Activated naive CD8-positive, alpha-beta T cell treated with anti-CD3 and anti-CD28 coated beads, Interleukin-2, amount 10 ng/mL, durations not matched to agents 7 days and 5 days (primary cell): Measurements from ENCODE around the gene C3orf20. TPM values are rescaled to one million over a fixed set of nuclear protein-coding genes. Genes with fewer than 3 reads are reported as not detected.
"Not testable (repeated sequence)": the region's sequence is repeated elsewhere in the genome, so short reads cannot be mapped to it uniquely, and the experiment has no call there.

ENCODE experiments used
- ATAC-seq: fragments of 150-1000 bp; cut with Tn5 transposase; one replicate; pipeline ENCODE4 v1.10.0; 2021; ENCODE audit warnings: low read depth, moderate library complexity
- POLR2A ChIA-PET: fragments of 350-600 bp; sonication (Branson Sonifier 250); formaldehyde crosslinking; loops from one replicate; lab custom pipeline; 2021; ENCODE audit warnings: antibody characterized with exemption; lab: Charles Lee
- DNase-seq: peaks from one replicate; pipeline ENCODE4 v3.0.0; 2021
- H3K27ac Mint-ChIP-seq: one replicate; pipeline ENCODE4 v1.8.0; 2022; ENCODE audit warnings: mild to moderate bottlenecking, mixed read lengths
- H3K27me3 Mint-ChIP-seq: one replicate; pipeline ENCODE4 v1.8.0; 2022; ENCODE audit warnings: mild to moderate bottlenecking, moderate library complexity, mixed read lengths
- H3K36me3 Mint-ChIP-seq: one replicate; pipeline ENCODE4 v1.8.0; 2021; ENCODE audit warnings: mild to moderate bottlenecking, mixed read lengths
- H3K4me1 Mint-ChIP-seq: one replicate; pipeline ENCODE4 v1.8.0; 2021; ENCODE audit warnings: mixed read lengths
- H3K4me3 Mint-ChIP-seq: one replicate; pipeline ENCODE4 v1.8.0; 2022; ENCODE audit warnings: mild to moderate bottlenecking, moderate library complexity, mixed read lengths
- H3K9me3 Mint-ChIP-seq: one replicate; pipeline ENCODE4 v1.8.0; 2021; ENCODE audit warnings: mixed read lengths
- total RNA-seq, 2 experiments: library from RNA; stranded (reverse); gene quantifications; one replicate each; pipeline ENCODE4 v1.2.3, GENCODE V29; 2021

C3orf20 gene
- total RNA-seq, 2 experiments from 2014 or later = 0.17 to 0.25 TPM

GRCh38 chr3:14725564-14726440 is 50.9 kb downstream of the C3orf20 start:
- ATAC-seq = no peak
- no peak overlapping the region for H3K27ac Mint-ChIP-seq
- no peaks in the 10 kb centered on the region for H3K36me3 Mint-ChIP-seq
- no peaks in the 10 kb centered on the region for H3K27me3 Mint-ChIP-seq
- DNase-seq = no peak
- no peaks in the 10 kb centered on the region for H3K9me3 Mint-ChIP-seq
- H3K4me3 Mint-ChIP-seq = no peak overlapping the region
- no peaks in the 10 kb centered on the region for H3K4me1 Mint-ChIP-seq
- POLR2A ChIA-PET = no interaction called here

- Mint-ChIP-seq H3K4me3 (no peak overlapping the region), H3K9me3 (no peaks in the 10 kb centered on the region), H3K36me3 (no peaks in the 10 kb centered on the region), H3K4me1 (no peaks in the 10 kb centered on the region), H3K27ac (no peak overlapping the region), H3K27me3 (no peaks in the 10 kb centered on the region)
- ATAC-seq (no peak), DNase-seq (no peak)
- POLR2A ChIA-PET = no interaction called here
Observed at GRCh38 chr3:14726441-14726780, 51.5 kb downstream of the C3orf20 start.

- POLR2A ChIA-PET = no interaction called here
Observed at GRCh38 chr3:14728113-14728512, 53.2 kb downstream of the C3orf20 start.

GRCh38 chr3:14730703-14731382 is 55.9 kb downstream of the C3orf20 start:
- Mint-ChIP-seq H3K9me3 (no peaks in the 10 kb centered on the region), H3K36me3 (no peaks in the 10 kb centered on the region), H3K27ac (no peak overlapping the region), H3K4me3 (no peak overlapping the region), H3K27me3 (peaks cover 5% of the 10 kb centered on the region), H3K4me1 (no peaks in the 10 kb centered on the region)
- ATAC-seq (no peak), DNase-seq (no peak)
- POLR2A ChIA-PET = no interaction called here

More at GRCh38 chr3:14728113-14728512, 53.2 kb downstream of the C3orf20 start:
- no peaks in the 10 kb centered on the region for H3K36me3 Mint-ChIP-seq
- no peak overlapping the region for H3K27ac Mint-ChIP-seq
- DNase-seq (no peak), ATAC-seq (no peak)
- no peaks in the 10 kb centered on the region for H3K27me3 Mint-ChIP-seq
- no peaks in the 10 kb centered on the region for H3K9me3 Mint-ChIP-seq
- H3K4me3 Mint-ChIP-seq = no peak overlapping the region
- H3K4me1 Mint-ChIP-seq = no peaks in the 10 kb centered on the region

- ATAC-seq (no peak), DNase-seq (no peak)
- POLR2A ChIA-PET = no interaction called here
- Mint-ChIP-seq H3K27me3 (peaks cover 23% of the 10 kb centered on the region), H3K4me1 (no peaks in the 10 kb centered on the region), H3K27ac (no peak overlapping the region), H3K9me3 (peaks cover 3% of the 10 kb centered on the region), H3K4me3 (no peak overlapping the region), H3K36me3 (no peaks in the 10 kb centered on the region)
Observed at GRCh38 chr3:14740983-14741382, 66.0 kb downstream of the C3orf20 start.

GRCh38 chr3:14741510-14741909 is 66.6 kb downstream of the C3orf20 start:
- POLR2A ChIA-PET = no interaction called here
- DNase-seq (no peak), ATAC-seq (no peak)
- Mint-ChIP-seq H3K4me3 (no peak overlapping the region), H3K9me3 (peaks cover 3% of the 10 kb centered on the region), H3K36me3 (no peaks in the 10 kb centered on the region), H3K4me1 (no peaks in the 10 kb centered on the region), H3K27ac (no peak overlapping the region), H3K27me3 (peaks cover 25% of the 10 kb centered on the region)

- Mint-ChIP-seq H3K9me3 (peaks cover 3% of the 10 kb centered on the region), H3K36me3 (no peaks in the 10 kb centered on the region), H3K27ac (no peak overlapping the region), H3K27me3 (peaks cover 38% of the 10 kb centered on the region), H3K4me3 (no peak overlapping the region), H3K4me1 (no peaks in the 10 kb centered on the region)
- DNase-seq = no peak
- ATAC-seq = no peak
- POLR2A ChIA-PET = no interaction called here
Observed at GRCh38 chr3:14744556-14744955, 69.6 kb downstream of the C3orf20 start.

GRCh38 chr3:14750650-14751049 is 75.7 kb downstream of the C3orf20 start:
- peaks cover 9% of the 10 kb centered on the region for H3K9me3 Mint-ChIP-seq

GRCh38 chr3:14752979-14753378 is 78.0 kb downstream of the C3orf20 start:
- H3K4me1 Mint-ChIP-seq, POLR2A ChIA-PET: not testable (repeated sequence)

More at GRCh38 chr3:14750650-14751049, 75.7 kb downstream of the C3orf20 start:
- ATAC-seq (no peak), DNase-seq (no peak)
- Mint-ChIP-seq H3K4me1 (no peaks in the 10 kb centered on the region), H3K27ac (no peak overlapping the region), H3K36me3 (peaks cover 3% of the 10 kb centered on the region), H3K27me3 (peaks cover 46% of the 10 kb centered on the region), H3K4me3 (no peak overlapping the region)
- POLR2A ChIA-PET = no interaction called here

GRCh38 chr3:14757153-14757700 is 82.3 kb downstream of the C3orf20 start:
- ATAC-seq (no peak), DNase-seq (no peak)
- no peak overlapping the region for H3K27ac Mint-ChIP-seq
- peaks cover 4% of the 10 kb centered on the region for H3K4me1 Mint-ChIP-seq
- POLR2A ChIA-PET = no interaction called here
- peaks cover 3% of the 10 kb centered on the region for H3K9me3 Mint-ChIP-seq
- peaks cover 10% of the 10 kb centered on the region for H3K27me3 Mint-ChIP-seq
- no peak overlapping the region for H3K4me3 Mint-ChIP-seq
- peaks cover 3% of the 10 kb centered on the region for H3K36me3 Mint-ChIP-seq

More at GRCh38 chr3:14752979-14753378, 78.0 kb downstream of the C3orf20 start:
- H3K27ac Mint-ChIP-seq, DNase-seq, H3K9me3 Mint-ChIP-seq, H3K4me3 Mint-ChIP-seq, ATAC-seq, H3K36me3 Mint-ChIP-seq: not testable (repeated sequence)
- peaks cover 31% of the 10 kb centered on the region for H3K27me3 Mint-ChIP-seq

- no peak overlapping the region for H3K4me3 Mint-ChIP-seq
- ATAC-seq (no peak), DNase-seq (no peak)
- peaks cover 8% of the 10 kb centered on the region for H3K27me3 Mint-ChIP-seq
- POLR2A ChIA-PET = no interaction called here
- H3K27ac Mint-ChIP-seq = no peak overlapping the region
- peaks cover 3% of the 10 kb centered on the region for H3K36me3 Mint-ChIP-seq
- peaks cover 2% of the 10 kb centered on the region for H3K9me3 Mint-ChIP-seq
- H3K4me1 Mint-ChIP-seq = peaks cover 4% of the 10 kb centered on the region
Observed at GRCh38 chr3:14758297-14758696, 83.4 kb downstream of the C3orf20 start.

GRCh38 chr3:14758959-14759358 is 84.0 kb downstream of the C3orf20 start:
- H3K4me1 Mint-ChIP-seq = peaks cover 4% of the 10 kb centered on the region
- peaks cover 3% of the 10 kb centered on the region for H3K36me3 Mint-ChIP-seq
- DNase-seq = no peak
- H3K4me3 Mint-ChIP-seq = no peak overlapping the region
- no peak for ATAC-seq
- POLR2A ChIA-PET = no interaction called here
- peaks cover 2% of the 10 kb centered on the region for H3K9me3 Mint-ChIP-seq
- no peak overlapping the region for H3K27ac Mint-ChIP-seq
- H3K27me3 Mint-ChIP-seq = peaks cover 10% of the 10 kb centered on the region

GRCh38 chr3:14760185-14760584 is 85.2 kb downstream of the C3orf20 start:
- ATAC-seq = no peak
- no peak overlapping the region for H3K4me3 Mint-ChIP-seq
- H3K27ac Mint-ChIP-seq = no peak overlapping the region
- POLR2A ChIA-PET = no interaction called here
- peaks cover 2% of the 10 kb centered on the region for H3K9me3 Mint-ChIP-seq
- peaks cover 4% of the 10 kb centered on the region for H3K4me1 Mint-ChIP-seq
- no peak for DNase-seq
- H3K27me3 Mint-ChIP-seq = peaks cover 12% of the 10 kb centered on the region
- H3K36me3 Mint-ChIP-seq = peaks cover 3% of the 10 kb centered on the region
